ENCODE measurements around the gene ANO2. TPM values are rescaled to one million over a fixed set of nuclear protein-coding genes. Genes with fewer than 3 reads are reported as not detected.

The ANO2 gene
- total RNA-seq, 4 donors from 2014 or later = 0.59 to 51.7 (median 15.1) TPM

DNA sequence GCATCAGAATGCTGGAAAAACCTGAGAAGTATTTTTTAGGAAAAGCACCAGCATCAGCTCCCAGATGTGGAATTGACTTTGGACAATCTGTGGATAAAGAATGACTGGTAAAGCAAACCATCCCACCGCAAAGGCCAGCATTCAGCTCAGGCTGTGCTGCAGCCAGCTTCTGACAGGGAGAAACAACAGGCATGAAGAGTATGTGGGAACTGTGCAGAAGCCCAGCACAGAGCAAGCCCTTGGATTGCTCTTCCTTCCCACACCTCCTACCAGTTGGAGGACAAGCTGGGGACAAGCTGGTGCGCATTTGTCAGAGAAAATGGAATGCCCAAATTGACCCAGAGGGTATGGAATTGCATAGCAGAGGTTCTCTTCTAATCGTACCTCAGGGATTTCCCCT, 228.1 kb downstream of the ANO2 start:
- intact Hi-C loops (cut with DNase I; ENCODE audit: low total_unique reads) = no loop called here
- DNase-seq = no peak
- H3K36me3 ChIP-seq = no peaks in the 10 kb centered on the region
- H3K4me3 ChIP-seq = no peak overlapping the region
- H3K9me3 ChIP-seq = no peaks in the 10 kb centered on the region
- H3K27ac ChIP-seq = no peak overlapping the region
- TF ChIP-seq, protein P1, sequence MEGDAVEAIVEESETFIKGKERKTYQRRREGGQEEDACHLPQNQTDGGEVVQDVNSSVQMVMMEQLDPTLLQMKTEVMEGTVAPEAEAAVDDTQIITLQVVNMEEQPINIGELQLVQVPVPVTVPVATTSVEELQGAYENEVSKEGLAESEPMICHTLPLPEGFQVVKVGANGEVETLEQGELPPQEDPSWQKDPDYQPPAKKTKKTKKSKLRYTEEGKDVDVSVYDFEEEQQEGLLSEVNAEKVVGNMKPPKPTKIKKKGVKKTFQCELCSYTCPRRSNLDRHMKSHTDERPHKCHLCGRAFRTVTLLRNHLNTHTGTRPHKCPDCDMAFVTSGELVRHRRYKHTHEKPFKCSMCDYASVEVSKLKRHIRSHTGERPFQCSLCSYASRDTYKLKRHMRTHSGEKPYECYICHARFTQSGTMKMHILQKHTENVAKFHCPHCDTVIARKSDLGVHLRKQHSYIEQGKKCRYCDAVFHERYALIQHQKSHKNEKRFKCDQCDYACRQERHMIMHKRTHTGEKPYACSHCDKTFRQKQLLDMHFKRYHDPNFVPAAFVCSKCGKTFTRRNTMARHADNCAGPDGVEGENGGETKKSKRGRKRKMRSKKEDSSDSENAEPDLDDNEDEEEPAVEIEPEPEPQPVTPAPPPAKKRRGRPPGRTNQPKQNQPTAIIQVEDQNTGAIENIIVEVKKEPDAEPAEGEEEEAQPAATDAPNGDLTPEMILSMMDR (IDR thresholded peaks at IDR 0.05) = no peak
- TF ChIP-seq POLR2A (IDR thresholded peaks at IDR 0.05) = no peak
- no peaks in the 10 kb centered on the region for H3K4me1 ChIP-seq
- H3K27me3 ChIP-seq = no peaks in the 10 kb centered on the region

DNA sequence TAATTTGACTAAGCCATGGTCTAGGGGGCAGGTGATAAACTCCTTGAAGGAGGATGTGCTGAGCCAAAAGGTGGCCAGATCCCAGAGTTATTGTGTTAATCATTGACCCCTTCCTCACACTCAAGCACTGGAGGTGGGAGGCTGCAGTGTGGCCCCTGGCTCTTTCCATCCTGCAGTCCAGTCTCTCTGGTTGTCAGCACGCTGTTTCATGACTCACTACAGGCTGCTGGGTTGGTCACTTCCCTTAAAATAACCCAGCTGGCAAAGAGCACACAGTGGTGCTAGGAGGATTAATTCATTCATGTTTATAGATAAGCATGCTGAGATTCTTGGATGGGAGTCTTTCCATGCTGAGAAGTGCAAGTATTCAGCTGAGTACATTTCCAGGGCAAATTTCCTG, 228.9 kb downstream of the ANO2 start:
- no peak for DNase-seq
- TF ChIP-seq, protein P1 (IDR thresholded peaks at IDR 0.05) = no peak
- no peak for TF ChIP-seq POLR2A (IDR thresholded peaks at IDR 0.05)
- Histone ChIP-seq H3K27ac (no peak overlapping the region), H3K4me3 (no peak overlapping the region), H3K9me3 (no peaks in the 10 kb centered on the region), H3K4me1 (no peaks in the 10 kb centered on the region), H3K36me3 (no peaks in the 10 kb centered on the region), H3K27me3 (no peaks in the 10 kb centered on the region)
- intact Hi-C loops (cut with DNase I; ENCODE audit: low total_unique reads) = no loop called here

DNA sequence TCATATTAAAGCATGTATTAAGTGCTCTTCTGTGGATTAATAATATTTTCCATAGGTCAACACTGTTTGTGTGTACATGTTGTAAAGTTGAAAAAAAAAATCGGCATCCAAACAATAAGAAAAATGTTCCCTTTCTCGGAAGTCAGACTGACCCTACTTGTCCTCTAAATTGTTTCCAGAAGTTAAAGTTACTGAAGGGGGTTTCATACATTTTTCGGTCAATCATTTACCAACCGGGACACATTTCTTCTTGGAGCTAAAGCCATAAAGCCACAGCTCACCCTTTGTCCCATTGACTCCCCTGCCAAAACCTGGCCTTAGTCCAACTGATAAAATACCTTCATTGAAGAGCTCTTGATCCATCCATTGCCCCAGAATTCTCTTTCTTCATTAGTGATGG, 230.0 kb downstream of the ANO2 start:
- DNase-seq = no peak
- TF ChIP-seq POLR2A (IDR thresholded peaks at IDR 0.05) = no peak
- TF ChIP-seq, protein P1 (IDR thresholded peaks at IDR 0.05) = no peak
- intact Hi-C loops (cut with DNase I; ENCODE audit: low total_unique reads) = no loop called here
- Histone ChIP-seq H3K9me3 (no peaks in the 10 kb centered on the region), H3K27ac (no peak overlapping the region), H3K4me3 (no peak overlapping the region), H3K27me3 (no peaks in the 10 kb centered on the region), H3K36me3 (no peaks in the 10 kb centered on the region), H3K4me1 (no peaks in the 10 kb centered on the region)

DNA sequence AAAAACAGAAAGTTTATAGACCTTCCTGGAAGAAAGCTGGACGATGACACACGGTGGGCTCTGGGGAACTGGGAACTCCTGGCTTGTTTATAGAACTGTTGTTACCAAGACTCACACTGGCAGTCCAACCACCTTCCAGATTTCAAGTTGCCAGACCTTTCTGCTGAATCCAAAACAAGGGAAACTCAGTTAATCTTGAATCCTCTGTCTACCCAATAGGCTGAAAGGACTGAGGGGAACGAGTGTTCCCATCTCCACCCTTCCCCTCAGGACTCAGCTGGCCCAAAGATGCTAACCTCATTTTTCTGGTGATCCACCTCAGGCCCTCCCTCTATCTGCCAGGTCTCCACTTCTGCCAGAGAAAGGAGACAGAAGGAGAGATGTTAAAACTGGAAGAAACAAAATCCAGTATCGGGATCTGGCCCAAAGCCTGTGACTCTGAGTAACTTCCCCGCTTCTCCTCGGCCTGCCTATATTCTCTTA, 231.4 kb downstream of the ANO2 start:
- DNase-seq = no peak
- H3K9me3 ChIP-seq = no peaks in the 10 kb centered on the region
- H3K27me3 ChIP-seq = no peaks in the 10 kb centered on the region
- no peak for TF ChIP-seq POLR2A (IDR thresholded peaks at IDR 0.05)
- TF ChIP-seq, protein P1 (IDR thresholded peaks at IDR 0.05) = no peak
- intact Hi-C loops (cut with DNase I; ENCODE audit: low total_unique reads) = no loop called here
- no peak overlapping the region for H3K27ac ChIP-seq
- H3K4me3 ChIP-seq = no peak overlapping the region
- H3K36me3 ChIP-seq = no peaks in the 10 kb centered on the region
- no peaks in the 10 kb centered on the region for H3K4me1 ChIP-seq

DNA sequence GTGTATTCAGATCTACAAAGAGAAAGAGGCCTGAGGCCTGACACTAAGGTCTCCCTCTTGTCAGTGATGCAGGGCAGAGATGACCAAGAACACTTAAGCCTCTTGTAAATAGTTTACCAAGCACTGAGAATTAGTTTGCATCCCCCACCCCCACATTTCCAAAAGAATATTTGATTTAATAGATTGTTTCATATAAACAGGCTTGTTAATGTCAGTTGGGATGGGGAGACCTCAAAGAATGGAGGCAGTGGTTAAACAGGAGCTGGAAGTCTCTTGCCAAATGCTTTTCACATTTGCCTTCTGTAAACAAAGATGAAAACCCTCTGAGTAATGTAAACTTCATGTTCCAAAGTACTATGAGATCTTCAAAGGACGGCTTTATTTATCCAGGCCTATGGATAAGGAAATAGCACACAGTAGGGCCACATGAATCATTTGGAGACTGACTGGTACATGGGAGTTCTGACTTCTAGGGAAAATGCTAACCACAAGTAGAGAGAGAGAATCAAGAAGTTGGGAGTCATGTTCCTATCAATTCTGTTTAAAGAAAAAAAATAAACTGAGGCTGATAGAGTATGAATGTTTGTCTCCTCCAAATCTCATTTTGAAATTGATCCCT, 234.7 kb downstream of the ANO2 start:
- H3K4me3 ChIP-seq = no peak overlapping the region
- H3K27me3 ChIP-seq = no peaks in the 10 kb centered on the region
- no peak for DNase-seq
- no peak overlapping the region for H3K27ac ChIP-seq
- intact Hi-C loops (cut with DNase I; ENCODE audit: low total_unique reads) = no loop called here
- H3K4me1 ChIP-seq = no peaks in the 10 kb centered on the region
- no peaks in the 10 kb centered on the region for H3K36me3 ChIP-seq
- TF ChIP-seq, protein P1 (IDR thresholded peaks at IDR 0.05) = no peak
- no peaks in the 10 kb centered on the region for H3K9me3 ChIP-seq

Data from uterus (tissue), 4 donors.